PC-9 (cell line): ENCODE data around the gene STUB1.

Experiments used
- CTCF ChIP-seq: fragments of 200-600 bp; sonication (generic); conservative IDR thresholded peaks from 2 replicates; pipeline ENCODE4 v1.6.1; 2017; ENCODE audit warnings: mixed run types, antibody characterized with exemption, mild to moderate bottlenecking, moderate library complexity
- EZH2 ChIP-seq: fragments of 200-600 bp; sonication (generic); IDR thresholded peaks from 2 replicates; pipeline ENCODE4 v1.8.0; 2017; ENCODE audit warnings: antibody characterized with exemption, low read depth

- TF ChIP-seq CTCF (no peak), EZH2 (no peak)
Measured at GRCh38 chr16:662095-662494, 18.1 kb upstream of the STUB1 start.
